ENCODE data around the gene BHMT2. TPM values are rescaled to one million over a fixed set of nuclear protein-coding genes. Genes with fewer than 3 reads are reported as not detected.

The BHMT2 gene
- 0.71 and 0.76 TPM in 2 replicates for total RNA-seq
- polyA plus RNA-seq, result 0.81 and 0.92 TPM in 2 replicates
- 0.52 and 0.70 TPM in 2 replicates for polyA plus RNA-seq (2011; cell fraction: cytosol; rRNA removed)
- polyA plus RNA-seq (2011; cell fraction: nucleus; rRNA removed), result 1.9 and 2.5 TPM in 2 replicates
- polyA plus RNA-seq (2012), result 0.33 TPM in 1 of 2 replicates, not detected in the other
- polyA minus RNA-seq, result 0.92 and 1.3 TPM in 2 replicates
- polyA minus RNA-seq (2011; cell fraction: cytosol; rRNA and poly(A)+ RNA removed), result not detected
- polyA minus RNA-seq (2011; cell fraction: nucleus; rRNA and poly(A)+ RNA removed), result 0.43 and 0.67 TPM in 2 replicates
- Bru-seq, nascent RNA, result percentile 23 among the genes with signal in this experiment
- BruChase-seq, experiment 1, labeled RNA remaining after a 6-hour chase, result percentile 23 among the genes with signal in this experiment
- percentile 23 among the genes with signal in this experiment for BruChase-seq, experiment 2, labeled RNA remaining after a 2-hour chase
- long read RNA-seq, result 0 reads

GRCh38 chr5:79069488-79070349 is at the start of gene BHMT2, which contains the start of gene DMGDH:
Gene BHMT2, plus strand, starts transcription at chr5:79069767. Its CDS starts 16 bp downstream, at chr5:79069783.
Gene DMGDH, minus strand, starts transcription at chr5:79069674. Its CDS starts 54 bp downstream, at chr5:79069620.
- H2AFZ ChIP-seq (ENCODE audit: low read depth, low read length), result peak within 1 kb of the TSS; percentile 54
- dilution Hi-C loops (cut with MboI; ENCODE audit: extremely low pct_ligation_motif_present, low sequenced_read_pairs), result no loop called here
- peak within 1 kb of the TSS; percentile 44 for H3K4me2 ChIP-seq (ENCODE audit: insufficient read depth, low read length)
- H3K9me1 ChIP-seq (replicated peaks; ENCODE audit: control insufficient read depth, extremely low read depth, insufficient read depth, low read length), result no peaks in the 10 kb centered on the region
- H4K20me1 ChIP-seq (replicated peaks; ENCODE audit: control insufficient read depth, extremely low read depth, insufficient read depth, low read length), result no peaks in the 10 kb centered on the region
- TF ChIP-seq FOS (IDR thresholded peaks at IDR 0.05; ENCODE audit: borderline replicate concordance, insufficient read depth, low read length), result no peak
- TF ChIP-seq, protein P1, sequence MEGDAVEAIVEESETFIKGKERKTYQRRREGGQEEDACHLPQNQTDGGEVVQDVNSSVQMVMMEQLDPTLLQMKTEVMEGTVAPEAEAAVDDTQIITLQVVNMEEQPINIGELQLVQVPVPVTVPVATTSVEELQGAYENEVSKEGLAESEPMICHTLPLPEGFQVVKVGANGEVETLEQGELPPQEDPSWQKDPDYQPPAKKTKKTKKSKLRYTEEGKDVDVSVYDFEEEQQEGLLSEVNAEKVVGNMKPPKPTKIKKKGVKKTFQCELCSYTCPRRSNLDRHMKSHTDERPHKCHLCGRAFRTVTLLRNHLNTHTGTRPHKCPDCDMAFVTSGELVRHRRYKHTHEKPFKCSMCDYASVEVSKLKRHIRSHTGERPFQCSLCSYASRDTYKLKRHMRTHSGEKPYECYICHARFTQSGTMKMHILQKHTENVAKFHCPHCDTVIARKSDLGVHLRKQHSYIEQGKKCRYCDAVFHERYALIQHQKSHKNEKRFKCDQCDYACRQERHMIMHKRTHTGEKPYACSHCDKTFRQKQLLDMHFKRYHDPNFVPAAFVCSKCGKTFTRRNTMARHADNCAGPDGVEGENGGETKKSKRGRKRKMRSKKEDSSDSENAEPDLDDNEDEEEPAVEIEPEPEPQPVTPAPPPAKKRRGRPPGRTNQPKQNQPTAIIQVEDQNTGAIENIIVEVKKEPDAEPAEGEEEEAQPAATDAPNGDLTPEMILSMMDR (IDR thresholded peaks at IDR 0.05; ENCODE audit: extremely low read depth in 1 of 2, insufficient read depth in 1 of 2, low read depth in 1 of 2, low read length in 2 of 2), result no peak
- no peak for TF ChIP-seq POLR2AphosphoS5 (IDR thresholded peaks at IDR 0.05; ENCODE audit: insufficient read depth, low read depth, low read length)
- TF ChIP-seq JUN (IDR thresholded peaks at IDR 0.05; ENCODE audit: borderline replicate concordance, insufficient read depth, insufficient read length, low read depth), result no peak
- TF ChIP-seq MYC (IDR thresholded peaks at IDR 0.05; ENCODE audit: low read depth, low read length), result no peak
- TF ChIP-seq GATA2 (IDR thresholded peaks at IDR 0.05; ENCODE audit: insufficient read depth, insufficient read length, low read depth, low read length), result no peak
- no peak for TF ChIP-seq MAX (IDR thresholded peaks at IDR 0.05; ENCODE audit: insufficient read depth, insufficient read length)
- no peak for TF ChIP-seq EZH2 (IDR thresholded peaks at IDR 0.05; ENCODE audit: borderline replicate concordance, low read depth, low read length, severe bottlenecking)
- no peak for TF ChIP-seq POLR2A (IDR thresholded peaks at IDR 0.05; ENCODE audit: low read depth, low read length)
- no peak within 1 kb of the TSS for H3K9ac ChIP-seq (replicated peaks; ENCODE audit: extremely low read depth, insufficient read depth, low read length)
- intact Hi-C loops (cut with micrococcal nuclease), result no loop called here
- H3K79me2 ChIP-seq (ENCODE audit: control insufficient read depth, insufficient read depth, low read length), result no peaks in the 10 kb centered on the region
- H3K27ac ChIP-seq (ENCODE audit: insufficient read depth, low read depth, low read length), result no peak within 1 kb of the TSS
- H3K27me3 ChIP-seq (ENCODE audit: control insufficient read depth in 2 of 2, insufficient read depth in 2 of 2, low read length in 2 of 2), result peaks cover 0 to 1% of the 10 kb centered on the region in 2 experiments
- no TSS peak for BruUV-seq (replicated peaks)
- FAIRE-seq (no peak), DNase-seq (ENCODE audit: low read depth, low spot score) (no peak)
- no peaks in the 10 kb centered on the region for H3K9me3 ChIP-seq (replicated peaks; ENCODE audit: control insufficient read depth, insufficient read depth, low read length)
- no peaks in the 10 kb centered on the region for H3K4me1 ChIP-seq (ENCODE audit: control insufficient read depth, extremely low read depth, insufficient read depth, low read length)
- CTCF ChIA-PET, result interaction anchor here (1.2 to 1.8 kb wide), 2 partner anchors 45 to 63 kb away, joined by 6 to 11 read pairs; no protein-coding TSS in a partner anchor
- no peaks in the 10 kb centered on the region for H3K36me3 ChIP-seq (ENCODE audit: control insufficient read depth in 2 of 2, extremely low read depth in 1 of 2, insufficient read depth in 2 of 2, low read length in 2 of 2)
- POLR2A ChIA-PET, result no interaction called here
- H3K4me3 ChIP-seq (replicated peaks in 1 of 3; ENCODE audit: insufficient read depth in 1 of 3, low read depth in 1 of 3, low read length in 3 of 3), result peak within 1 kb of the TSS in 1 of 3 experiments; percentile 32
